OCI-LY7 (cell line): ENCODE data around the gene TBX15. TPM values are rescaled to one million over a fixed set of nuclear protein-coding genes. Genes with fewer than 3 reads are reported as not detected.

Source experiments
- BruUV-seq: library from RNA; stranded (reverse); fragments of 400-500 nt; replicated peaks from 2 replicates; lab custom pipeline; 2021; lab: Mats Ljungman, UMichigan
- CTCF ChIA-PET: fragments of 300-600 bp; sonication (Branson Sonifier 250); formaldehyde crosslinking; loops from one replicate; lab custom pipeline; 2022; ENCODE audit warnings: antibody characterized with exemption; ENCODE audit not compliant: unreplicated experiment; lab: Charles Lee
- POLR2A ChIA-PET: fragments of 300-600 bp; sonication (Branson Sonifier 250); formaldehyde crosslinking; loops from one replicate; lab custom pipeline; 2022; ENCODE audit warnings: antibody characterized with exemption; lab: Charles Lee
- DNase-seq: peaks from one replicate; pipeline ENCODE4 v3.0.0-alpha.2; 2015; ENCODE audit warnings: low spot score
- H2AFZ ChIP-seq: fragments of 200-600 bp; sonication (generic), shearing (Covaris generic); 2 replicates; pipeline ENCODE4 v1.6.1; 2014; ENCODE audit warnings: mild to moderate bottlenecking, antibody characterized with exemption, low read length, moderate library complexity
- H3K27ac ChIP-seq: fragments of 200-600 bp; sonication (generic); 2 replicates; pipeline ENCODE4 v1.5.1; 2014; ENCODE audit warnings: mixed run types, low read depth, mild to moderate bottlenecking, moderate library complexity, low read length, inconsistent platforms; ENCODE audit not compliant: poor library complexity, severe bottlenecking
- H3K36me3 ChIP-seq: fragments of 200-600 bp; sonication (generic); 2 replicates; pipeline ENCODE4 v1.6.1; 2014; ENCODE audit warnings: mild to moderate bottlenecking, antibody characterized with exemption, low read length, moderate library complexity, mixed read lengths; ENCODE audit not compliant: insufficient read depth
- H3K4me1 ChIP-seq: fragments of 200-600 bp; sonication (generic); 2 replicates; pipeline ENCODE4 v1.5.1; 2014; ENCODE audit warnings: mild to moderate bottlenecking, low read length; ENCODE audit not compliant: insufficient read depth, poor library complexity, severe bottlenecking
- H3K4me2 ChIP-seq: fragments of 200-600 bp; sonication (generic); 2 replicates; pipeline ENCODE4 v1.6.1; 2014; ENCODE audit warnings: mild to moderate bottlenecking, low read length
- H3K4me3 ChIP-seq: fragments of 200-600 bp; sonication (generic); 2 replicates; pipeline ENCODE4 v1.5.1; 2014; ENCODE audit warnings: mild to moderate bottlenecking, low read depth, low read length; ENCODE audit not compliant: poor library complexity, severe bottlenecking
- H3K79me2 ChIP-seq: fragments of 200-600 bp; sonication (generic); 2 replicates; pipeline ENCODE4 v1.6.1; 2016; ENCODE audit warnings: low read depth, mild to moderate bottlenecking, low read length, moderate library complexity, mixed read lengths; ENCODE audit not compliant: insufficient read depth
- H3K9me2 ChIP-seq: fragments of 200-600 bp; sonication (generic); 2 replicates; pipeline ENCODE4 v1.6.1; 2016; ENCODE audit warnings: mild to moderate bottlenecking, low read length, mixed read lengths; ENCODE audit not compliant: insufficient read depth
- H3K9me3 ChIP-seq: fragments of 200-600 bp; sonication (generic); 2 replicates; pipeline ENCODE4 v1.6.1; 2014; ENCODE audit warnings: mild to moderate bottlenecking, mixed run types, low read length, mixed read lengths
- H4K20me1 ChIP-seq: fragments of 200-600 bp; sonication (generic); 2 replicates; pipeline ENCODE4 v1.6.1; 2014; ENCODE audit warnings: mild to moderate bottlenecking, antibody characterized with exemption, low read length, moderate library complexity, mixed read lengths; ENCODE audit not compliant: insufficient read depth
- CTCF ChIP-seq: fragments of 200-600 bp; sonication (generic); conservative IDR thresholded peaks from 2 replicates; pipeline ENCODE4 v1.5.1; 2014; ENCODE audit warnings: mild to moderate bottlenecking, antibody characterized with exemption, low read length, moderate library complexity, mixed read lengths
- EZH2phosphoT487 ChIP-seq: fragments of 200-600 bp; sonication (generic); IDR thresholded peaks from 2 replicates; pipeline ENCODE4 v1.6.1; 2018; ENCODE audit warnings: low read depth, borderline replicate concordance, mild to moderate bottlenecking, mixed run types, antibody characterized with exemption, low read length, moderate library complexity, mixed read lengths
- intact Hi-C: fragments of 100-400 bp; cut with micrococcal nuclease; formaldehyde crosslinking; loops from one replicate; pipeline ENCODE4 v1.10.0; 2022; ENCODE audit not compliant: unreplicated experiment
- total RNA-seq, 2 experiments: library from RNA; depleted of rRNA in 1 of 2; stranded (reverse); fragments of >200 nt in 1 of 2; shearing (Covaris generic) in 1 of 2; gene quantifications; 2 replicates each; pipeline ENCODE4 v1.2.3, GENCODE V29; 2014 to 2022

The TBX15 gene
- total RNA-seq, 2 experiments from 2014 or later = 0.22 TPM; not detected in 1

- no peak for DNase-seq
- TF ChIP-seq CTCF (no peak), EZH2phosphoT487 (no peak)
- POLR2A ChIA-PET = interaction anchor here (0.6 to 1.2 kb wide), 3 partner anchors 15 to 402 kb away, joined by 3 to 5 read pairs (median 3); no protein-coding TSS in a partner anchor
Observed at GRCh38 chr1:118894836-118895235, 93.3 kb downstream of the TBX15 start.

GRCh38 chr1:118890851-118891384 lies 97.2 kb downstream of the TBX15 start:
- Histone ChIP-seq H3K36me3 (no peaks in the 10 kb centered on the region), H3K9me2 (no peaks in the 10 kb centered on the region), H2AFZ (no peak overlapping the region), H3K4me3 (no peak overlapping the region), H4K20me1 (no peaks in the 10 kb centered on the region), H3K4me2 (no peak overlapping the region), H3K9me3 (no peaks in the 10 kb centered on the region), H3K79me2 (no peaks in the 10 kb centered on the region), H3K27ac (no peak overlapping the region), H3K4me1 (no peaks in the 10 kb centered on the region)
- no peak for DNase-seq
- no TSS peak for BruUV-seq
- CTCF ChIA-PET = no interaction called here
- POLR2A ChIA-PET = no interaction called here
- no peak for TF ChIP-seq EZH2phosphoT487
- no peak for TF ChIP-seq CTCF
- intact Hi-C loops = no loop called here

More at GRCh38 chr1:118894836-118895235, 93.3 kb downstream of the TBX15 start:
- intact Hi-C loops = loop anchor here (5.0 kb wide), 1 partner anchor 52 kb away; no protein-coding TSS in a partner anchor
- H2AFZ ChIP-seq = no peak overlapping the region
- no TSS peak for BruUV-seq
- CTCF ChIA-PET = no interaction called here
- no peaks in the 10 kb centered on the region for H4K20me1 ChIP-seq
- H3K9me2 ChIP-seq = no peaks in the 10 kb centered on the region
- H3K9me3 ChIP-seq = no peaks in the 10 kb centered on the region
- no peaks in the 10 kb centered on the region for H3K4me1 ChIP-seq
- H3K4me2 ChIP-seq = no peak overlapping the region
- no peak overlapping the region for H3K27ac ChIP-seq
- H3K4me3 ChIP-seq = no peak overlapping the region
- H3K36me3 ChIP-seq = no peaks in the 10 kb centered on the region
- no peaks in the 10 kb centered on the region for H3K79me2 ChIP-seq

GRCh38 chr1:118884946-118885345 lies 103.2 kb downstream of the TBX15 start:
- Histone ChIP-seq H4K20me1 (no peaks in the 10 kb centered on the region), H3K4me1 (no peaks in the 10 kb centered on the region), H3K4me2 (no peak overlapping the region), H3K27ac (no peak overlapping the region), H3K9me2 (no peaks in the 10 kb centered on the region), H3K9me3 (no peaks in the 10 kb centered on the region), H3K79me2 (no peaks in the 10 kb centered on the region), H3K4me3 (no peak overlapping the region), H2AFZ (no peak overlapping the region), H3K36me3 (no peaks in the 10 kb centered on the region)
- CTCF ChIA-PET = no interaction called here
- no peak for TF ChIP-seq EZH2phosphoT487
- no peak for TF ChIP-seq CTCF
- BruUV-seq = no TSS peak
- DNase-seq = no peak
- intact Hi-C loops = no loop called here
- POLR2A ChIA-PET = no interaction called here
